Natural killer cell (primary cell): ENCODE results near the gene C16orf96. TPM values are rescaled to one million over a fixed set of nuclear protein-coding genes. Genes with fewer than 3 reads are reported as not detected.

Source experiments
- ATAC-seq, 3 donors: fragments of 150-1000 bp in 2 of 3; fragments of 200-7000 bp in 1 of 3; cut with Tn5 transposase; 1 replicate in 1 of 3; 2 replicates in 2 of 3; pipeline ENCODE4 v1.10.0; 2021; ENCODE audit warnings: mild to moderate bottlenecking in 2 of 3, moderate library complexity in 2 of 3
- DNase-seq, 2 donors: peaks; one replicate each; pipeline versions ENCODE4 v3.0.0 to v3.0.0-alpha.2; 2013 to 2021; ENCODE audit warnings: mixed read lengths in 1 of 2
- H3K27ac ChIP-seq: one replicate; pipeline ENCODE4 v1.5.1; 2013; ENCODE audit warnings: mild to moderate bottlenecking, low read length
- H3K27me3 ChIP-seq: one replicate; pipeline ENCODE4 v1.6.1; 2013; ENCODE audit warnings: low read length; ENCODE audit not compliant: control insufficient read depth, insufficient read depth
- H3K36me3 ChIP-seq: one replicate; pipeline ENCODE4 v1.6.1; 2013; ENCODE audit warnings: low read length; ENCODE audit not compliant: control insufficient read depth, insufficient read depth
- H3K4me1 ChIP-seq: one replicate; pipeline ENCODE4 v1.6.1; 2013; ENCODE audit warnings: low read length; ENCODE audit not compliant: control insufficient read depth, insufficient read depth
- H3K4me3 ChIP-seq: one replicate; pipeline ENCODE4 v1.5.1; 2013; ENCODE audit warnings: low read length
- H3K9me3 ChIP-seq: one replicate; pipeline ENCODE4 v1.6.1; 2013; ENCODE audit warnings: low read length; ENCODE audit not compliant: control insufficient read depth, insufficient read depth
- H3K27ac Mint-ChIP-seq, 2 donors: one replicate each; pipeline ENCODE4 v1.8.0; 2022; ENCODE audit warnings: mild to moderate bottlenecking in 2 of 2, mixed read lengths in 2 of 2, moderate library complexity in 1 of 2
- H3K27me3 Mint-ChIP-seq, 2 donors: one replicate each; pipeline ENCODE4 v1.8.0; 2022; ENCODE audit warnings: low read depth in 2 of 2, mixed read lengths in 2 of 2
- H3K36me3 Mint-ChIP-seq: one replicate; pipeline ENCODE4 v1.8.0; 2022; ENCODE audit warnings: mixed read lengths
- H3K4me1 Mint-ChIP-seq, 2 donors: one replicate each; pipeline ENCODE4 v1.8.0; 2022; ENCODE audit warnings: mixed read lengths in 2 of 2
- H3K4me3 Mint-ChIP-seq: one replicate; pipeline ENCODE4 v1.8.0; 2022; ENCODE audit warnings: mild to moderate bottlenecking, moderate library complexity, mixed read lengths
- H3K9me3 Mint-ChIP-seq, 2 donors: one replicate each; pipeline ENCODE4 v1.8.0; 2022; ENCODE audit warnings: mixed read lengths in 2 of 2
- WGBS: methylation state at CpG from one replicate; pipeline ENCODE4 v1.1.7; 2013; ENCODE audit warnings: missing lambda C conversion rate; ENCODE audit not compliant: insufficient coverage; 5-methylcytosine and 5-hydroxymethylcytosine counted together
- intact Hi-C: fragments of 100-400 bp; cut with micrococcal nuclease; formaldehyde crosslinking; loops from one replicate; pipeline ENCODE4 v1.14.2; 2022
- total RNA-seq, 4 donors: library from RNA; stranded (reverse); fragments of 120-200 nt in 1 of 4; gene quantifications; one replicate each; pipeline versions ENCODE4 v1.2.3 to v1.2.4, GENCODE V29; 2013 to 2022
- TF ChIP-seq, protein P1 (sequence below): fragments of 200-600 bp; IDR thresholded peaks from one replicate; pipeline ENCODE4 v1.8.0; 2022; ENCODE audit warnings: antibody characterized with exemption

Gene C16orf96
- total RNA-seq, 3 donors from 2014 or later (not counting 1 experiment from before 2014, with no cell fraction given), result 0.35 to 0.61 (median 0.43) TPM

GRCh38 chr16:4640572-4641305 is 84.6 kb downstream of the C16orf96 start:
- Mint-ChIP-seq H3K4me3 (peak overlapping the region; percentile 35), H3K27ac (peak overlapping the region; percentile 71 to 81), H3K9me3 (no peaks in the 10 kb centered on the region), H3K4me1 (peaks cover 32 to 38% of the 10 kb centered on the region in 2 donors), H3K27me3 (no peaks in the 10 kb centered on the region), H3K36me3 (no peaks in the 10 kb centered on the region)
- no peaks in the 10 kb centered on the region for H3K9me3 ChIP-seq
- WGBS, result 63% methylated on average over 17 of the region's 19 CpGs
- intact Hi-C loops, result no loop called here
- DNase-seq (peak in 1 of 2 donors; percentile 27), ATAC-seq (peak; percentile 72 to 89 (median 81))
- H3K36me3 ChIP-seq, result peaks cover 5% of the 10 kb centered on the region
- peak overlapping the region; percentile 17 for H3K27ac ChIP-seq
- TF ChIP-seq, protein P1, sequence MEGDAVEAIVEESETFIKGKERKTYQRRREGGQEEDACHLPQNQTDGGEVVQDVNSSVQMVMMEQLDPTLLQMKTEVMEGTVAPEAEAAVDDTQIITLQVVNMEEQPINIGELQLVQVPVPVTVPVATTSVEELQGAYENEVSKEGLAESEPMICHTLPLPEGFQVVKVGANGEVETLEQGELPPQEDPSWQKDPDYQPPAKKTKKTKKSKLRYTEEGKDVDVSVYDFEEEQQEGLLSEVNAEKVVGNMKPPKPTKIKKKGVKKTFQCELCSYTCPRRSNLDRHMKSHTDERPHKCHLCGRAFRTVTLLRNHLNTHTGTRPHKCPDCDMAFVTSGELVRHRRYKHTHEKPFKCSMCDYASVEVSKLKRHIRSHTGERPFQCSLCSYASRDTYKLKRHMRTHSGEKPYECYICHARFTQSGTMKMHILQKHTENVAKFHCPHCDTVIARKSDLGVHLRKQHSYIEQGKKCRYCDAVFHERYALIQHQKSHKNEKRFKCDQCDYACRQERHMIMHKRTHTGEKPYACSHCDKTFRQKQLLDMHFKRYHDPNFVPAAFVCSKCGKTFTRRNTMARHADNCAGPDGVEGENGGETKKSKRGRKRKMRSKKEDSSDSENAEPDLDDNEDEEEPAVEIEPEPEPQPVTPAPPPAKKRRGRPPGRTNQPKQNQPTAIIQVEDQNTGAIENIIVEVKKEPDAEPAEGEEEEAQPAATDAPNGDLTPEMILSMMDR, result no peak
- no peaks in the 10 kb centered on the region for H3K27me3 ChIP-seq
- peaks cover 18% of the 10 kb centered on the region for H3K4me1 ChIP-seq
- H3K4me3 ChIP-seq, result no peak overlapping the region

- TF ChIP-seq, protein P1, result no peak
- no peaks in the 10 kb centered on the region for H3K9me3 ChIP-seq
- H3K27me3 ChIP-seq, result no peaks in the 10 kb centered on the region
- ATAC-seq (no peak), DNase-seq (no peak)
- intact Hi-C loops, result no loop called here
- 93% methylated on average over 5 of the region's 5 CpGs for WGBS
- no peak overlapping the region for H3K4me3 ChIP-seq
- H3K27ac Mint-ChIP-seq, result peak overlapping the region; percentile 71 to 81
- H3K27me3 Mint-ChIP-seq, result no peaks in the 10 kb centered on the region
- peak overlapping the region; percentile 35 for H3K4me3 Mint-ChIP-seq
- no peaks in the 10 kb centered on the region for H3K9me3 Mint-ChIP-seq
- H3K36me3 Mint-ChIP-seq, result no peaks in the 10 kb centered on the region
- H3K36me3 ChIP-seq, result peaks cover 7% of the 10 kb centered on the region
- H3K4me1 Mint-ChIP-seq, result peaks cover 33 to 38% of the 10 kb centered on the region in 2 donors
- no peak overlapping the region for H3K27ac ChIP-seq
- peaks cover 18% of the 10 kb centered on the region for H3K4me1 ChIP-seq
Observed at GRCh38 chr16:4641306-4641687, 85.2 kb downstream of the C16orf96 start.

GRCh38 chr16:4641895-4642294 is 85.8 kb downstream of the C16orf96 start:
- intact Hi-C loops, result no loop called here
- Histone ChIP-seq H3K27me3 (no peaks in the 10 kb centered on the region), H3K36me3 (peaks cover 7% of the 10 kb centered on the region), H3K9me3 (no peaks in the 10 kb centered on the region), H3K27ac (no peak overlapping the region), H3K4me1 (peaks cover 19% of the 10 kb centered on the region), H3K4me3 (no peak overlapping the region)
- ATAC-seq (no peak), DNase-seq (no peak)
- Mint-ChIP-seq H3K27ac (peak overlapping the region in 1 of 2 donors; percentile 81), H3K27me3 (no peaks in the 10 kb centered on the region), H3K9me3 (no peaks in the 10 kb centered on the region), H3K4me1 (peaks cover 33 to 35% of the 10 kb centered on the region in 2 donors), H3K4me3 (no peak overlapping the region), H3K36me3 (no peaks in the 10 kb centered on the region)
- 68% methylated on average over 14 of the region's 14 CpGs for WGBS
- TF ChIP-seq, protein P1, result no peak
